IPS-18a (cell line): ENCODE data around the gene TSPAN11.
"Not testable (repeated sequence)": the region's sequence is repeated elsewhere in the genome, so short reads cannot be mapped to it uniquely, and the experiment has no call there.

ENCODE experiments used
- H3K27ac ChIP-seq: one replicate; pipeline ENCODE4 v1.5.1; 2013; ENCODE audit warnings: low read length
- H3K27me3 ChIP-seq: one replicate; pipeline ENCODE4 v1.6.1; 2013; ENCODE audit warnings: mild to moderate bottlenecking, low read length; ENCODE audit not compliant: control insufficient read depth, insufficient read depth
- H3K36me3 ChIP-seq: one replicate; pipeline ENCODE4 v1.6.1; 2013; ENCODE audit warnings: low read depth, low read length; ENCODE audit not compliant: control insufficient read depth
- H3K4me1 ChIP-seq: one replicate; pipeline ENCODE4 v1.6.1; 2013; ENCODE audit warnings: low read depth, low read length; ENCODE audit not compliant: control insufficient read depth
- H3K4me3 ChIP-seq: one replicate; pipeline ENCODE4 v1.5.1; 2013; ENCODE audit warnings: low read length
- H3K9ac ChIP-seq: one replicate; pipeline ENCODE4 v1.6.1; 2013; ENCODE audit warnings: mild to moderate bottlenecking, low read length, moderate library complexity
- H3K9me3 ChIP-seq: one replicate; pipeline ENCODE4 v1.6.1; 2013; ENCODE audit warnings: low read depth, low read length; ENCODE audit not compliant: control insufficient read depth

Gene TSPAN11

DNA sequence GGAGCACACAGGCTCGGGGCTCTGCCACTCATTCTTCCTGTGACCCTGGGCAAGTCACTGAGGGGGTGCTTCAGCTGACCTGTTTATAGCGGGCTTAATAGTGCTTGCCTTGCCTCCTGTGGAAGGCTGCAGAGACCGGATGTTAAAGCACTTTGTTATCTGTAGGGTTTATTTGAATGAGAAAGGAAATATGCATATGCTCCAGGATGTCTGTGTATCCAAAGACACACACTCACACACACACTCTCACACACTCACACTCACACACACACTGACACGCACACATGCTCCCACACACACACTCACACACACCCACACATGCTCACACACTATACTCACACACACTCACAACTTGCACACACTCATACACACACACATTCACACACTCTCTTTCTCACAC is 91.0 kb downstream of the TSPAN11 start:
- no peak overlapping the region for H3K4me3 ChIP-seq
- no peaks in the 10 kb centered on the region for H3K27me3 ChIP-seq
- H3K36me3 ChIP-seq, result no peaks in the 10 kb centered on the region
- H3K9me3 ChIP-seq, result no peaks in the 10 kb centered on the region
- H3K9ac ChIP-seq, result no peak overlapping the region
- no peak overlapping the region for H3K27ac ChIP-seq
- H3K4me1 ChIP-seq, result no peaks in the 10 kb centered on the region

DNA sequence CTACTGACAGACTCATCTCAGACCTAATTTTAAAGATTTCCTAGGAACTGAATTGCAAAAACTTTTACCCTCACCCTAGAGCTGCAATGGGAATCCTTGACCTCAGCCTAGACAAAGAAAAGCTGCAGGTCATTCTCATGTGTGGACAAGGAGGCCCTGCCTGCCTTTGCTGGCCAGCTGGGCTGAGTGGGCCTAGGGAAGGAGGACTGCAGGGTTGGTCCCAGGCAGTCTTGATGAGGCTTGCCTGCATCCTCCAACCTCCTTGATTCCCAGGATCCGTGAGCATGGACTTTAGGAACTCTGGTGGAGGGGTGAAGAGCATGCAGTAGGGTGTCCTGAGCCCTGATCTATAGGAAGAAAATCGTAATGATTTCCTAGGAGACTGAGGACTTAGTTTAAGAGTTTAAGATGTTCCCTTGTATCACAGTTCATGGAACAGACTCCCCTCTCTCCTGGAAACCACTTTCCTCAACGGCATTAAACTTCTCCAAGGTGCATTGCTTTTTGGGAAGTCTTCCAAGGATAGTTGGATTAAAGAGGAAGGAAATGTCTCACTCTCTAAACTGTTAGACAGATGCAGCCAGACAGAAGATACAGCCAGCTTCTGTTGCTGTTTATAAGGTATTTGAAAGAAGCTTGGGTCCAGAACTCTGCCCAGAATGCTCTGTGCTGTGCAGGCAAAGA is 91.7 kb downstream of the TSPAN11 start:
- H3K4me3 ChIP-seq, result no peak overlapping the region
- no peaks in the 10 kb centered on the region for H3K4me1 ChIP-seq

DNA sequence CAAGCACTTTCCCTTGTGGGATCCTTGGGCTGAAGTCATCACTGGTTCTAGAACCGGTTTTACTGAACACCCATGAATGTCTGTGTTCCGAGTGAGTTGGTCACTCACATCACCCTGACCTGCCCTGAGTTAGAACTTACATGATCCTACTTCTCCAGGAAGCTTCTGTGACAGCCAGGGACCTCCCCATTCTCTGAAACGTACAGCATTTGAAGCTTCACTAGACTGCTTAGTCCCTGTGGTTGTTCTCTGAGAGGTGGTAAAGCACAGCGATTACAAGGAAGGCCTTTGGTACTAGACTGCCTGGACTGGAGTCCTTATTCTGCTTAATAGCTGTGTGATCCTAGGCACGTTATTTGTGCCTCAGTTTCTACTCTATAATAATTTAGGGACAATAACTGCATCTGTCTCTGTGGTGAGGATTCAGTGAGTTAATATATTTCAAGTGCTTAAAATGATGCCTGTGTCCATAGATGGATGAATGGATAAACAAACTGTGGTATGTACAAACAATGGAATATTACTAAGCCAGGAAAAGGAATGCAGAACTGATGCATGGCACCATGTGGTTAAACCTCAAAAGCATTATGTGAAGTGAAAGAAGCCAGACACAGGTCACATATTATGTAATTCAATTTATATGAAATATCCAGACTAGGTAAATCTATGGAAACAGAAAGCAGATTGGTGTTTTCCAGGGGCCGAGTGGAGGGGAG is 92.4 kb downstream of the TSPAN11 start:
- no peaks in the 10 kb centered on the region for H3K4me1 ChIP-seq
- H3K4me3 ChIP-seq, result no peak overlapping the region
- no peak overlapping the region for H3K27ac ChIP-seq
- H3K27me3 ChIP-seq, result no peaks in the 10 kb centered on the region
- no peak overlapping the region for H3K9ac ChIP-seq
- H3K36me3 ChIP-seq, result no peaks in the 10 kb centered on the region
- no peaks in the 10 kb centered on the region for H3K9me3 ChIP-seq

More for the DNA sequence above, 91.7 kb downstream of the TSPAN11 start:
- no peaks in the 10 kb centered on the region for H3K27me3 ChIP-seq
- no peaks in the 10 kb centered on the region for H3K36me3 ChIP-seq
- no peak overlapping the region for H3K9ac ChIP-seq
- H3K27ac ChIP-seq, result no peak overlapping the region
- H3K9me3 ChIP-seq, result no peaks in the 10 kb centered on the region

DNA sequence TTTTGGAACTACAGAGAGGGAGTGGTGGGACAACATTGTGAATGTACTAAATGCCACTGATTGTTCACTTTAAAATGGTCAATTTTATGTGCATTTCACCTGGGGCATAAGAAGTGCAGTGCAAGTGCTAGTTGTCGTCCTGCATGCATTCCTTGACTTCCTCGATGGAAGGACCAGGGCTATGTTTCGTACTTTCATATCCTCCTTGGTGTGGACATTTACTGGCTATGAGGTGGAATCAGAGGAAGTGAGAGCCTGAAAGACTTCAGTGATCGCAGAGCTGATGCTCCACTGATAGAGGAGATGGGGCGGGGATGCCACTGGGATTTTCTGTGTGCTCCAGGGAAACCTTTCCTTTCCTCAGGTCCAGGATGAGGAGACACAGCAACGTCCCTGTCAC is 93.0 kb downstream of the TSPAN11 start:
- H3K27me3 ChIP-seq, result no peaks in the 10 kb centered on the region
- H3K36me3 ChIP-seq, result no peaks in the 10 kb centered on the region
- H3K4me3 ChIP-seq, result no peak overlapping the region
- no peak overlapping the region for H3K27ac ChIP-seq
- H3K9me3 ChIP-seq, result no peaks in the 10 kb centered on the region
- no peaks in the 10 kb centered on the region for H3K4me1 ChIP-seq
- H3K9ac ChIP-seq, result no peak overlapping the region

DNA sequence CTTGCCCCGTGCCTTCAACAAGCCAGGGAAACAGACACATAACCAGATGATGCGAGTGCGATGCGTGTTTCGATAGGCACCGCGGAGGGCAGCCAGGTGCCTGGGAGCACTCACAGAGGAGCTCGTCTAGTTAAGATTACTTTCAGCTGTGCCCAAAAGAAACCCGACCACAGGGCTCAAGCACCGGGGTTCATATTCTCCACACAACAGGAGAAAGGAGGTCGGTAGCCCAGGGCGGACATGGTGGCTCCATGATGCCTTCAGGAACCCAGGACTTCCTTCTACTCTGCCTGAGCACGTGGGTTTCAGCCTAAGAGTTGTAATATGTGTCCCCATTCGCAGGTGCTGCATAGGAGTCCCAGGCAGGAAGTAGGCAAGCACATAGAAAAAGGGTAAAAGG is 93.4 kb downstream of the TSPAN11 start:
- no peaks in the 10 kb centered on the region for H3K4me1 ChIP-seq
- H3K27ac ChIP-seq, result no peak overlapping the region
- no peaks in the 10 kb centered on the region for H3K27me3 ChIP-seq
- H3K4me3 ChIP-seq, result no peak overlapping the region
- H3K9me3 ChIP-seq, result no peaks in the 10 kb centered on the region
- H3K9ac ChIP-seq, result no peak overlapping the region
- H3K36me3 ChIP-seq, result no peaks in the 10 kb centered on the region

DNA sequence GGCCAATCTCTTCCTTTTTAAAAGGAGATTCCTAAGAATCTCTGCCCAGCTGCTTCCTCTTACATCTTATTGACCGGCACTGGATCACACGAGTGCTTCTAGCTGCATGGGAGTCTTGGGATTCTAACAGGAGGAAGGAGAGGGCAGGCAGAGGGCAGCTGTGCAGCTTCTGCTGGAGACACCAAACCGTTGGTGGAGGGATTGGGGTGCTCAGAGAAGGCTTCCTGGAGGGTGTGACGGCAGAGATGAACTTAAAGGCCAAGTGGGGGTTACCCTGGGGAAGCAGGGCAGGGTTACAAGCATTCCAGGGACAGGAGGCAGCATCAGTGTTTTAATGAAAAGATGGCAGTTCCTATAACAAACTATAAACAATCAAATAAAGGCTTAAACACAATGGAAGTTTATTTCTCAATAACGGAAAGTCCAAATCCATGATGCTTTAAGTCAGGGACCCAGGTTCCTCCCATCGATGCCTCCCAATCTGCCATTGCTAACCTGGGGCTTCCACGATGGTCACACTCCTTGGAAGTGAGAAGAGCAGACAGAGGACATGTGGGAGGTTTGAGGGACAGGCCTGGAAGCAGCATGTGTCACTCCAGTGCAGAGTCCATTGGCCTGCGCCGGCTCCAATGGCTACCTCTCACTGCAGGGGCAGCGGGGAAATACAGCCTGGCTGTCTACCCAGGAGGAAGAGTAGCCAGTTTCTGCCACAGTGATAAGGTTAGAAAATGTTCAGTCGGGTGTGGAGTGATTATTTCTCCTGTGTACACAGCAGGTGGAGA is 94.0 kb downstream of the TSPAN11 start:
- no peak overlapping the region for H3K9ac ChIP-seq
- H3K36me3 ChIP-seq, result no peaks in the 10 kb centered on the region
- no peaks in the 10 kb centered on the region for H3K27me3 ChIP-seq
- no peak overlapping the region for H3K4me3 ChIP-seq
- H3K27ac ChIP-seq, result no peak overlapping the region
- H3K9me3 ChIP-seq, result no peaks in the 10 kb centered on the region
- H3K4me1 ChIP-seq, result no peaks in the 10 kb centered on the region

DNA sequence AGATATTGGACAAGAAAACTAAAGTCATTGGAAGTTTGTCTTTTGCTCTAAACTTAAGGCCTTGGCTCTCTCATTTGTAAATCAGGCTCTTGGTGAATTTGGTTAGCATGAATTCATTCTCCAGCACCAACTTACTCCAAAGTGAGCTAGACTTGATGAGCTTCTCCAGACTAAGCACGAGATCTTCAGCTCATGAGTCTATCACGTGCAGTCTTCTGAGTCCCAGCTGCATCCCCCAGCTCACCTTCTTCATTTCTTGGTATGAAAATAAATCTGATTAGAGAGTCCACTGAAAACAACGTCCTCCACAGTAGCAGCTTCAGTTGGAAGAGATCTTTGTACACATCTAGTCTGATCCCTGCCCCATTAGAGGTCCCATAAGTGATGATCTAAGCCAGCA is 94.6 kb downstream of the TSPAN11 start:
- H3K4me3 ChIP-seq, result no peak overlapping the region
- no peaks in the 10 kb centered on the region for H3K27me3 ChIP-seq
- H3K9me3 ChIP-seq, result no peaks in the 10 kb centered on the region
- no peak overlapping the region for H3K9ac ChIP-seq
- H3K27ac ChIP-seq, result no peak overlapping the region
- H3K4me1 ChIP-seq, result no peaks in the 10 kb centered on the region
- no peaks in the 10 kb centered on the region for H3K36me3 ChIP-seq

DNA sequence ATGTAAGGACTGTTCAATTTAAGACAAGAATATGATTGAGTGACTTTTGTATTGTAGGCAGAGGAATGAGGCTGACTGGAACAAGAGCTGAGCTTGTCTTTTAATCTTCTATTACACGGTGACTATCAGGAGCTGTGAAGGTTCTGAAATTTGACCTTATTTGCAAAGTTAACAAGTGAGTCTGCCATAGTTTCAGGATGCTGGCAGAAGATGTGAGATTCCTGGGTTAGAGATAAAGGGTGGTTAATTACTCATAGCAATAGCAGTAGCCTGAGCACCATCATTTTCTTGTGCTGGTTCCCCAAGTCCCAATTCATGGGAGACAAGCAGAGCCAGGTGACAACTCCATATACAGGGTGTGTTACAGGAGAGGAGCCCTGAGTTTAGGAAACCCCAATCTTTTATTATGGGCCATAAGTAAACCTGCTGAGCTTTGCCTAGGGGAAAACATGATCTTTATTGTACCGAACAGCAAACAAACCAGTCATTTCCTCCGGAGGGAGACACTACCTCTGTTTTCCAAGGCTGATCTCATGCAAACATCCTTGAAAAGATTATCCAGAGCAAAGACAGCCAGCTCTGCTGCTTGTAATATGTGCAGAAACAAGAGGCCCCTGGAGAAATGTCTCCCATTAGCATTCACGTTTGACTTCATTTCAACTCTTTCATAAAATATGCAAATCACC is 95.4 kb downstream of the TSPAN11 start:
- no peaks in the 10 kb centered on the region for H3K27me3 ChIP-seq
- H3K4me3 ChIP-seq, result no peak overlapping the region
- no peak overlapping the region for H3K9ac ChIP-seq
- no peaks in the 10 kb centered on the region for H3K4me1 ChIP-seq
- no peaks in the 10 kb centered on the region for H3K9me3 ChIP-seq
- H3K27ac ChIP-seq, result no peak overlapping the region
- H3K36me3 ChIP-seq, result no peaks in the 10 kb centered on the region

DNA sequence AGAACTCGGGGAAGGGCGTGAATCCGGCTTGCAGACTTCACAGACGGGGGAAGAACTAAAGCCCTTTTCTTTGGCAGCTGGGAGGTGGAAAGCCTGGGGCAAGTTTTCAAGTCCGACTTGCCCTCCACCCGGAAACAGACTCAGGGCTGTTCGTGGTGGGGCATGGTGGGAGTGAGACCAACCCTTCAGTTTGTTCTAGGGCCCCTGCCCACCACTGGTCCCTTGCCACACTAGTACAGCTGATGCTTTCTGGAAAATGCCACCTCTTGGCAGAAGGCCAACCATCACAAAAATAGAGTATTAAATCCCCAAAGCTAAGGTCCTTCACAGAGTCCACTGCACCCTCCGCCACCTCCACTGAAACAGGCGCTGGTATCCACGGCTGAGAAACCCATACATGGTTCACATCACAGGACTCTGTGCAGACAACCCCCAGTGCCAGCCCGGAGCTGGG is 96.8 kb downstream of the TSPAN11 start:
- no peaks in the 10 kb centered on the region for H3K27me3 ChIP-seq
- no peaks in the 10 kb centered on the region for H3K9me3 ChIP-seq
- H3K36me3 ChIP-seq, result no peaks in the 10 kb centered on the region
- H3K9ac ChIP-seq, result no peak overlapping the region
- H3K27ac ChIP-seq, result no peak overlapping the region
- no peaks in the 10 kb centered on the region for H3K4me1 ChIP-seq
- no peak overlapping the region for H3K4me3 ChIP-seq

DNA sequence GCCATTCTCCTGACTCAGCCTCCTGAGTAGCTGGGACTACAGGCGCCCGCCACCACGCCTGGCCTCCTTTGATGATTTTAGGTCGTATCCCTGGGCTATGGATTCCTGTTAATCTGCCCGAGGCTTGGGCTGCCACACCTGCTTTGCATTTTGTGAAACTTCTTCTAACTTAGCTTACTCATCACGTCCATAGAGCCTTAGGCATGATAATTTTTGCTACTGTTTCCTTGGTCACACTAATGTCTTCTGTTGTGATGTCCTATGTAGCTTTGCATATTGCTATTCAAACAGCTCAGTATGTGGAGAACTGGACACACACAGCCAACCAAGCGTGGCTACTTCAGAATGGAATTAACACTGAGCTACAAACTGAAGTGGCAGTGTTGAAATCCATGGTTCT is 99.7 kb downstream of the TSPAN11 start:
- Histone ChIP-seq H3K9ac (no peak overlapping the region), H3K27ac (no peak overlapping the region), H3K4me3 (no peak overlapping the region), H3K4me1 (no peaks in the 10 kb centered on the region), H3K9me3 (no peaks in the 10 kb centered on the region), H3K36me3 (no peaks in the 10 kb centered on the region), H3K27me3 (no peaks in the 10 kb centered on the region)

DNA sequence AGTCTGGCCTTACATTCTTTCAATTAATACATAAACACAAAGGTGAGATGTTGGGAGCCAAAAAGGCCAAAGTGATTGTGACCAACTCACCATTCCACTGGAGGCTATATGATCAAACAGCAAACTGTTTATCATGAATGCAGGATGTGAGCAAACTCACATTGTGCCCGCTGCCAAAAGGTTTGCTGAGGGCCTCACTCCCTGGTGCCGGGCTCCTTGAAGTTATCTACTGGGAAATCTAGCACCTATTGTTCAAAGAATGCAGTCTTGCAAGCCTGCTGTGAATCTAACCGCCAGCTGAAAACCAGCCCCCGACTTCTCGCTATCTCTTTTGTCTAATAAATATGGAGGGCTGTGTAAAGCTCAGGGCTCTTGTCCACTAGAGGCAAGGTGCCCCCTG is 100.5 kb downstream of the TSPAN11 start:
- H3K36me3 ChIP-seq, H3K27ac ChIP-seq, H3K4me3 ChIP-seq: not testable (repeated sequence)

More for the DNA sequence above, 100.5 kb downstream of the TSPAN11 start:
- not testable (repeated sequence) for H3K27me3 ChIP-seq, H3K4me1 ChIP-seq, H3K9ac ChIP-seq, H3K9me3 ChIP-seq
